Fibroblast of pulmonary artery (primary cell): ENCODE measurements around the gene DAPK3.
"Not testable (repeated sequence)": the region's sequence is repeated elsewhere in the genome, so short reads cannot be mapped to it uniquely, and the experiment has no call there.

Source experiments
- DNase-seq: peaks from one replicate; pipeline ENCODE4 v3.0.0-alpha.2; 2010; ENCODE audit warnings: low read depth
- H3K4me3 ChIP-seq: replicated peaks from 2 replicates; pipeline ENCODE4 v1.5.1; 2011; ENCODE audit warnings: low read depth, mild to moderate bottlenecking, control low read depth, low read length, moderate library complexity
- CTCF ChIP-seq: IDR thresholded peaks from 2 replicates; pipeline ENCODE4 v1.5.1; 2011; ENCODE audit warnings: mild to moderate bottlenecking, control low read depth, low read length, inconsistent platforms; ENCODE audit errors: missing control alignments

DAPK3 gene

GRCh38 chr19:4015705-4016402 is 45.0 kb upstream of the DAPK3 start:
- no peak overlapping the region for H3K4me3 ChIP-seq
- DNase-seq: no peak
- no peak for TF ChIP-seq CTCF

- no peak for TF ChIP-seq CTCF
- H3K4me3 ChIP-seq: no peak overlapping the region
- DNase-seq: no peak
These were observed 43.9 kb upstream of the DAPK3 start for GRCh38 chr19:4014541-4015491.

GRCh38 chr19:4013886-4014540 is 43.1 kb upstream of the DAPK3 start:
- no peak for TF ChIP-seq CTCF
- no peak overlapping the region for H3K4me3 ChIP-seq
- DNase-seq: no peak

- no peak for DNase-seq
- no peak overlapping the region for H3K4me3 ChIP-seq
- TF ChIP-seq CTCF: no peak
These were observed 42.2 kb upstream of the DAPK3 start for GRCh38 chr19:4012975-4013634.

GRCh38 chr19:4012092-4012974 is 41.4 kb upstream of the DAPK3 start:
- no peak overlapping the region for H3K4me3 ChIP-seq
- no peak for DNase-seq
- TF ChIP-seq CTCF: no peak

GRCh38 chr19:4011430-4011829 is 40.5 kb upstream of the DAPK3 start:
- DNase-seq, H3K4me3 ChIP-seq: not testable (repeated sequence)
